Keratinocyte (primary cell): ENCODE data around the gene SMLR1. TPM values are rescaled to one million over a fixed set of nuclear protein-coding genes. Genes with fewer than 3 reads are reported as not detected.

ENCODE experiments used
- DNase-seq: peaks from one replicate; pipeline ENCODE4 v3.0.0-alpha.2; 2011; ENCODE audit warnings: low read depth, missing footprints, low spot score
- FAIRE-seq: peaks from 2 replicates; lab custom pipeline; 2011; peaks lifted over from hg19 to GRCh38; lab: Jason Lieb, UNC
- H2AFZ ChIP-seq: 2 replicates; pipeline ENCODE4 v1.6.0; 2012; ENCODE audit warnings: low read length, control low read depth, inconsistent platforms; ENCODE audit not compliant: control insufficient read depth
- H3K27ac ChIP-seq: 2 replicates; pipeline ENCODE4 v1.5.1; 2011; ENCODE audit warnings: low read length; ENCODE audit not compliant: control insufficient read depth, insufficient read depth
- H3K27me3 ChIP-seq: 3 replicates; pipeline ENCODE4 v1.6.0; 2011; ENCODE audit warnings: low read length; ENCODE audit not compliant: control insufficient read depth, insufficient read depth; ENCODE audit errors: extremely low read depth
- H3K36me3 ChIP-seq, 2 experiments: 2 replicates in 1 of 2; 3 replicates in 1 of 2; pipeline ENCODE4 v1.5.1; 2011; ENCODE audit warnings: low read length in 2 of 2, mild to moderate bottlenecking in 1 of 2; ENCODE audit not compliant: control insufficient read depth in 2 of 2, insufficient read depth in 2 of 2; ENCODE audit errors: extremely low read depth in 1 of 2
- H3K4me1 ChIP-seq: 3 replicates; pipeline ENCODE4 v1.5.1; 2011; ENCODE audit warnings: low read length; ENCODE audit not compliant: control insufficient read depth, insufficient read depth; ENCODE audit errors: extremely low read depth
- H3K4me2 ChIP-seq: 3 replicates; pipeline ENCODE4 v1.6.0; 2011; ENCODE audit warnings: low read depth, low read length; ENCODE audit not compliant: control insufficient read depth, insufficient read depth; ENCODE audit errors: extremely low read depth
- H3K4me3 ChIP-seq, 3 experiments: fragments of 200-600 bp in 1 of 3; sonication (generic) in 1 of 3; 2 replicates in 2 of 3; 3 replicates in 1 of 3; pipeline ENCODE4 v1.5.1; 2011 to 2016; ENCODE audit warnings: low read length in 3 of 3, mild to moderate bottlenecking in 3 of 3, control low read depth in 2 of 3, inconsistent platforms in 1 of 3, low read depth in 1 of 3, mixed read lengths in 1 of 3, mixed run types in 1 of 3, moderate library complexity in 1 of 3; ENCODE audit not compliant: control insufficient read depth in 2 of 3, insufficient read depth in 2 of 3; ENCODE audit errors: extremely low read depth in 1 of 3
- H3K79me2 ChIP-seq: 2 replicates; pipeline ENCODE4 v1.6.0; 2012; ENCODE audit warnings: low read length; ENCODE audit not compliant: control insufficient read depth, insufficient read depth
- H3K9ac ChIP-seq: 3 replicates; pipeline ENCODE4 v1.6.0; 2011; ENCODE audit warnings: low read length; ENCODE audit not compliant: control insufficient read depth, insufficient read depth; ENCODE audit errors: extremely low read depth
- H3K9me1 ChIP-seq: 3 replicates; pipeline ENCODE4 v1.6.0; 2011; ENCODE audit warnings: low read length; ENCODE audit not compliant: control insufficient read depth, insufficient read depth; ENCODE audit errors: extremely low read depth
- H3K9me3 ChIP-seq: 2 replicates; pipeline ENCODE4 v1.5.1; 2012; ENCODE audit warnings: low read depth, low read length; ENCODE audit not compliant: control insufficient read depth
- H4K20me1 ChIP-seq: 3 replicates; pipeline ENCODE4 v1.6.0; 2011; ENCODE audit warnings: low read length; ENCODE audit not compliant: control insufficient read depth, insufficient read depth; ENCODE audit errors: extremely low read depth
- CTCF ChIP-seq, 3 experiments: IDR thresholded peaks in 1 of 3; conservative IDR thresholded peaks in 1 of 3; optimal IDR thresholded peaks in 1 of 3; 2 replicates in 2 of 3; 3 replicates in 1 of 3; pipeline versions ENCODE3 to v1.5.1; 2011; ENCODE audit warnings: low read length in 3 of 3, mild to moderate bottlenecking in 3 of 3, moderate library complexity in 2 of 3, control low read depth in 1 of 3, inconsistent platforms in 1 of 3; ENCODE audit not compliant: insufficient read depth in 2 of 3; ENCODE audit errors: extremely low read depth in 1 of 3
- EZH2 ChIP-seq: IDR thresholded peaks from one replicate; pipeline ENCODE4 v1.6.1; 2012; ENCODE audit warnings: inconsistent platforms, mild to moderate bottlenecking, low read length, moderate library complexity
- dilution Hi-C: fragments of 300-500 bp; cut with MboI; formaldehyde crosslinking; loops from one replicate; pipeline ENCODE4 v1.7.0; 2020; ENCODE audit warnings: low sequenced_read_pairs; ENCODE audit not compliant: extremely low pct_ligation_motif_present
- polyA plus RNA-seq, 5 experiments: library from polyadenylated mRNA; depleted of rRNA in 3 of 5; stranded (reverse) in 3 of 5; stranded (forward) in 1 of 5; unstranded in 1 of 5; fragments of >200 nt; gene quantifications; 1 replicate in 1 of 5; 2 replicates in 3 of 5; 3 replicates in 1 of 5; pipeline versions ENCODE4 v1.2.1 to v1.2.3, GENCODE V29; 2011 to 2012; ENCODE audit warnings: missing spikeins in 2 of 5, low read depth in 1 of 5, low replicate concordance in 1 of 5

Gene SMLR1
- polyA plus RNA-seq, 1 donor (not counting 4 experiments of a cell fraction or from before 2014, with no cell fraction given), result not detected

GRCh38 chr6:130833569-130833968, 6.4 kb downstream of the SMLR1 start:
- no peak overlapping the region for H2AFZ ChIP-seq
- H3K9me1 ChIP-seq, result no peaks in the 10 kb centered on the region
- H3K27me3 ChIP-seq, result no peaks in the 10 kb centered on the region
- no peak overlapping the region for H3K4me2 ChIP-seq
- no peak overlapping the region for H3K27ac ChIP-seq
- DNase-seq, result no peak
- H3K4me1 ChIP-seq, result no peaks in the 10 kb centered on the region
- H3K79me2 ChIP-seq, result no peaks in the 10 kb centered on the region
- no peak for FAIRE-seq
- H3K4me3 ChIP-seq, result no peak overlapping the region
- dilution Hi-C loops, result no loop called here
- TF ChIP-seq EZH2, result no peak
- TF ChIP-seq CTCF (optimal IDR thresholded peaks at IDR 0.05 in 1 of 3, IDR thresholded peaks at IDR 0.05 in 1 of 3, conservative IDR thresholded peaks at IDR 0.05 in 1 of 3; ENCODE audit: extremely low read depth in 1 of 3, insufficient read depth in 2 of 3, low read length in 3 of 3), result no peak
- H3K9me3 ChIP-seq, result no peaks in the 10 kb centered on the region
- no peaks in the 10 kb centered on the region for H3K36me3 ChIP-seq
- H4K20me1 ChIP-seq, result no peaks in the 10 kb centered on the region
- H3K9ac ChIP-seq, result no peak overlapping the region

- Histone ChIP-seq H3K27me3 (no peaks in the 10 kb centered on the region), H4K20me1 (no peaks in the 10 kb centered on the region)
- FAIRE-seq, result no peak
Observed at GRCh38 chr6:130834482-130835251, 7.5 kb downstream of the SMLR1 start.

More at GRCh38 chr6:130834482-130835251, 7.5 kb downstream of the SMLR1 start:
- Histone ChIP-seq H3K36me3 (no peaks in the 10 kb centered on the region), H3K9me1 (no peaks in the 10 kb centered on the region), H3K9ac (no peak overlapping the region), H2AFZ (no peak overlapping the region), H3K4me3 (no peak overlapping the region), H3K27ac (no peak overlapping the region), H3K4me2 (no peak overlapping the region), H3K4me1 (no peaks in the 10 kb centered on the region), H3K79me2 (no peaks in the 10 kb centered on the region), H3K9me3 (no peaks in the 10 kb centered on the region)
- no peak for TF ChIP-seq CTCF (optimal IDR thresholded peaks at IDR 0.05 in 1 of 3, IDR thresholded peaks at IDR 0.05 in 1 of 3, conservative IDR thresholded peaks at IDR 0.05 in 1 of 3; ENCODE audit: extremely low read depth in 1 of 3, insufficient read depth in 2 of 3, low read length in 3 of 3)
- no peak for TF ChIP-seq EZH2
- dilution Hi-C loops, result no loop called here
- no peak for DNase-seq
